ENCODE results near the gene ZNF865.

The ZNF865 gene

GRCh38 chr19:55640043-55640576 is 34.7 kb downstream of the ZNF865 start:
- TF ChIP-seq, protein P1, sequence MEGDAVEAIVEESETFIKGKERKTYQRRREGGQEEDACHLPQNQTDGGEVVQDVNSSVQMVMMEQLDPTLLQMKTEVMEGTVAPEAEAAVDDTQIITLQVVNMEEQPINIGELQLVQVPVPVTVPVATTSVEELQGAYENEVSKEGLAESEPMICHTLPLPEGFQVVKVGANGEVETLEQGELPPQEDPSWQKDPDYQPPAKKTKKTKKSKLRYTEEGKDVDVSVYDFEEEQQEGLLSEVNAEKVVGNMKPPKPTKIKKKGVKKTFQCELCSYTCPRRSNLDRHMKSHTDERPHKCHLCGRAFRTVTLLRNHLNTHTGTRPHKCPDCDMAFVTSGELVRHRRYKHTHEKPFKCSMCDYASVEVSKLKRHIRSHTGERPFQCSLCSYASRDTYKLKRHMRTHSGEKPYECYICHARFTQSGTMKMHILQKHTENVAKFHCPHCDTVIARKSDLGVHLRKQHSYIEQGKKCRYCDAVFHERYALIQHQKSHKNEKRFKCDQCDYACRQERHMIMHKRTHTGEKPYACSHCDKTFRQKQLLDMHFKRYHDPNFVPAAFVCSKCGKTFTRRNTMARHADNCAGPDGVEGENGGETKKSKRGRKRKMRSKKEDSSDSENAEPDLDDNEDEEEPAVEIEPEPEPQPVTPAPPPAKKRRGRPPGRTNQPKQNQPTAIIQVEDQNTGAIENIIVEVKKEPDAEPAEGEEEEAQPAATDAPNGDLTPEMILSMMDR (IDR thresholded peaks at IDR 0.05; ENCODE audit: borderline replicate concordance, insufficient read depth, low read depth, low read length), result peak; percentile 63
- H3K4me3 ChIP-seq (ENCODE audit: low read depth, low read length), result peak overlapping the region; percentile 80

- TF ChIP-seq, protein P1 (IDR thresholded peaks at IDR 0.05; ENCODE audit: borderline replicate concordance, insufficient read depth, low read depth, low read length), result no peak
- peak within 1 kb of the TSS; percentile 80 for H3K4me3 ChIP-seq (ENCODE audit: low read depth, low read length)
These were observed 35.4 kb downstream of the ZNF865 start, which contains the start of gene ZNF580 for GRCh38 chr19:55640577-55641425. Gene ZNF580, plus strand, starts transcription at chr19:55641002. Its CDS starts 1,507 bp downstream, at chr19:55642509.

GRCh38 chr19:55641426-55642152 is 36.1 kb downstream of the ZNF865 start:
- peak overlapping the region; percentile 80 for H3K4me3 ChIP-seq (ENCODE audit: low read depth, low read length)
- TF ChIP-seq, protein P1 (IDR thresholded peaks at IDR 0.05; ENCODE audit: borderline replicate concordance, insufficient read depth, low read depth, low read length), result no peak

GRCh38 chr19:55642153-55643002 is 36.9 kb downstream of the ZNF865 start:
- TF ChIP-seq, protein P1 (IDR thresholded peaks at IDR 0.05; ENCODE audit: borderline replicate concordance, insufficient read depth, low read depth, low read length), result no peak
- H3K4me3 ChIP-seq (ENCODE audit: low read depth, low read length), result peak overlapping the region; percentile 80

- TF ChIP-seq, protein P1 (IDR thresholded peaks at IDR 0.05; ENCODE audit: borderline replicate concordance, insufficient read depth, low read depth, low read length), result no peak
- peak within 1 kb of the TSS; percentile 80 for H3K4me3 ChIP-seq (ENCODE audit: low read depth, low read length)
These were observed 37.8 kb downstream of the ZNF865 start, which contains the start of gene ZNF581 for GRCh38 chr19:55643003-55643886. Gene ZNF581, plus strand, starts transcription at chr19:55643649. Its CDS starts 923 bp downstream, at chr19:55644572.

DNA sequence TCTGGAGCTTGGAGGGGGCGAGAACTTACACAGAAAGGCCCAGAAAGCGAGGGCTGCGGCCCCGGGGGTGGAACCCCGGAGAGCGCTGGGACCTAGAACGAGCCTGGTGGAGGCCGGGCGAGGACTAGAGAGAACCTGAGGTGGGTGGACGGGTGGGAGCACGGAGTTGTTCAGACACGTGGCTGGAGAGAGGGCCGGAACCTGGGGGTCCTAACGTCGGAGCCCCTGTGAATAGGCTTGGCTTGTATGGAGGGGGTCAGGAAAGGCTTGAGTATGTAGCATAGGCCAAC is 38.4 kb downstream of the ZNF865 start:
- TF ChIP-seq, protein P1 (IDR thresholded peaks at IDR 0.05; ENCODE audit: borderline replicate concordance, insufficient read depth, low read depth, low read length), result no peak
- peak overlapping the region; percentile 80 for H3K4me3 ChIP-seq (ENCODE audit: low read depth, low read length)

Data from GM12875 (cell line).